Lower lobe of right lung (tissue), 2 donors: ENCODE measurements around the gene ERFL. TPM values are rescaled to one million over a fixed set of nuclear protein-coding genes. Genes with fewer than 3 reads are reported as not detected.

Experiments used
- ATAC-seq, 2 donors: fragments of 200-7000 bp; cut with Tn5 transposase; one replicate each; pipeline ENCODE4 v1.9.1; 2020 to 2022; ENCODE audit warnings: mild to moderate bottlenecking in 2 of 2, moderate library complexity in 2 of 2
- DNase-seq: peaks from one replicate; pipeline ENCODE4 v3.0.0-alpha.2; 2020
- H3K27ac ChIP-seq: fragments of 200-600 bp; one replicate; pipeline ENCODE4 v1.8.0; 2022
- H3K27me3 ChIP-seq: fragments of 200-600 bp; one replicate; pipeline ENCODE4 v1.8.0; 2022; ENCODE audit warnings: low read depth
- H3K36me3 ChIP-seq: fragments of 200-600 bp; one replicate; pipeline ENCODE4 v1.8.0; 2022; ENCODE audit warnings: mild to moderate bottlenecking
- H3K4me1 ChIP-seq: fragments of 200-600 bp; one replicate; pipeline ENCODE4 v1.8.0; 2022
- H3K4me3 ChIP-seq: fragments of 200-600 bp; one replicate; pipeline ENCODE4 v1.8.0; 2022; ENCODE audit warnings: mild to moderate bottlenecking
- H3K9me3 ChIP-seq: fragments of 200-600 bp; one replicate; pipeline ENCODE4 v1.8.0; 2022
- CTCF ChIP-seq: fragments of 200-600 bp; IDR thresholded peaks from one replicate; pipeline ENCODE4 v1.8.0; 2022; ENCODE audit warnings: antibody characterized with exemption, mild to moderate bottlenecking
- intact Hi-C: fragments of 100-400 bp; cut with DNase I; formaldehyde crosslinking; loops from one replicate; pipeline ENCODE4 v1.11.0; 2022
- total RNA-seq: library from RNA; stranded (reverse); fragmentation: NEBNext Ultra II Directional; extraction: Animal tissue kit (Norgen Biotek cat#: 25700); gene quantifications from one replicate; pipeline ENCODE4 v1.2.1, GENCODE V29; 2021
- donor health status: DM: no; HTN: yes; CAD: no; lungs with severe emphysema.

The ERFL gene
- total RNA-seq, 1 donor from 2014 or later: 0.41 TPM

- Histone ChIP-seq H3K4me1 (no peaks in the 10 kb centered on the region), H3K27me3 (peaks cover 17% of the 10 kb centered on the region), H3K36me3 (no peaks in the 10 kb centered on the region), H3K27ac (no peak overlapping the region), H3K4me3 (no peak overlapping the region), H3K9me3 (no peaks in the 10 kb centered on the region)
- intact Hi-C loops: no loop called here
- ATAC-seq: no peak
- TF ChIP-seq CTCF: no peak
- no peak for DNase-seq
Measured at GRCh38 chr19:41968751-41969595, 40.7 kb upstream of the ERFL start.

DNA sequence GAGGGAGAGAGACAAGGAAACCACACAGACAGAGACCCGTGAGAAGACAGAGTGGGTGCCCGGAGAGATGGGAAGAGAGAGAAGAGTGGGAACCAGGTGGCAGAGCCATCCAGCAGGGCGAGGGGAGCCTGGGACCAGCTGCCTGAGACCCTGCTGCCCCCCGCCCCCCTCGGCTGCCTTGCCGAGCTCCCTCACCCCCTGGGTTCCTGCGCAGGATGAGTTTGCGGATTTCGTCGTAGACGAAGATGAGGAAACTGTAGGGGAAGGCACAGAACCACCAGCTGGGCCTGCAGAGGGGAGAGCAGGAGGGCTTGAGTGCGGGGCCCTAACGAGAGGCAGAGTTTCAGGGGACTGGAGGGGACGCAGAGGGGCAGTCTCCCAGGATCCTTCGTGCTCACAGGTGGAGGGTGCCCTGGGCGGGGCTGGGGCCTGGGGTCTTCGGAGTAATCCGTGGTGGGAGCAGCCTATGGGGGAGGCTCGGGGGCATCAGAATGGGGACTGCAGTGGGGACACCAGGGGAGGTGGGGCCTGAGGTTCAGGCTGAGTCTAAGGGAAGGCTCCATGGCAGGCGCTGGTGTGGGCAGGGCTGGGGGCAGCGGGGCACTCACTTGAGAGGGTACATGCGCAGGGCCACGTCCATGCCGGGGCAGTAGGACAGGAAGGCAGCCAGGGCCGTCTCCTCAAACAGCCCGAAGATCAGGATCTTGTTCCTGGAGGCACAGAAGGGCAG, 39.0 kb upstream of the ERFL start:
- no peak overlapping the region for H3K27ac ChIP-seq
- H3K4me3 ChIP-seq: no peak overlapping the region
- ATAC-seq (peak; percentile 13 to 39), DNase-seq (no peak)
- H3K27me3 ChIP-seq: peaks cover 17% of the 10 kb centered on the region
- no peaks in the 10 kb centered on the region for H3K36me3 ChIP-seq
- H3K4me1 ChIP-seq: no peaks in the 10 kb centered on the region
- no peaks in the 10 kb centered on the region for H3K9me3 ChIP-seq
- intact Hi-C loops: no loop called here
- TF ChIP-seq CTCF: no peak

GRCh38 chr19:41965106-41965505, 36.9 kb upstream of the ERFL start:
- no peak overlapping the region for H3K4me3 ChIP-seq
- no peak overlapping the region for H3K27ac ChIP-seq
- ATAC-seq: no peak
- no peaks in the 10 kb centered on the region for H3K9me3 ChIP-seq
- peaks cover 17% of the 10 kb centered on the region for H3K27me3 ChIP-seq
- no peaks in the 10 kb centered on the region for H3K36me3 ChIP-seq
- intact Hi-C loops: no loop called here
- DNase-seq: no peak
- no peak for TF ChIP-seq CTCF
- H3K4me1 ChIP-seq: no peaks in the 10 kb centered on the region

DNA sequence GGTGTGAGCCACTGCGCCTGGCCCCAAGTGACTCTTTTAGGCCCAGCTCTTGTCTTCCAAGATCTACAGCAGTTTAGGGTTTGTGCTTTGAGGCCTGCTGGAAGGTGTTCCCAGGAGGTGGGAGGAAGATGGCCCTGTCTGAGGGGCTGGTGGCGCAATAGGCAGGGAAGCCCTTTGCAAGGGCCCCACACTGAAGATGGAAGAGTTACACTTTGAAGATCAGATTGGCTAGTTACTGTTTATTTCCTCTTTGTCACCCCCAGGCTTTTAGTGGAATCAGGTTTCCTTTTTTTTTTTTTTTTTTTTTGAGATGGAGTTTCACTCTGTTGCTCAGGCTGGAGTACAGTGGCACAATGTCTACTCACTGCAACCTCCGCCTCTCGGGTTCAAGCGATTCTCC, 32.7 kb upstream of the ERFL start:
- H3K4me1 ChIP-seq: peaks cover 20% of the 10 kb centered on the region
- peaks cover 10% of the 10 kb centered on the region for H3K36me3 ChIP-seq
- DNase-seq (no peak), ATAC-seq (no peak)
- no peak overlapping the region for H3K27ac ChIP-seq
- no peak for TF ChIP-seq CTCF
- no peaks in the 10 kb centered on the region for H3K9me3 ChIP-seq
- H3K4me3 ChIP-seq: no peak overlapping the region
- intact Hi-C loops: no loop called here
- peaks cover 4% of the 10 kb centered on the region for H3K27me3 ChIP-seq

- peak within 1 kb of the TSS; percentile 91 for H3K27ac ChIP-seq
- intact Hi-C loops: no loop called here
Measured at GRCh38 chr19:41959056-41960053, 31.1 kb upstream of the ERFL start, which contains the start of gene RABAC1. TSS of gene RABAC1 (minus strand) at chr19:41959321. CDS start at chr19:41959292, 29 bp downstream.

More at GRCh38 chr19:41959056-41960053, 31.1 kb upstream of the ERFL start, which contains the start of gene RABAC1:
- peak; percentile 23 for TF ChIP-seq CTCF
- Histone ChIP-seq H3K4me3 (peak within 1 kb of the TSS; percentile 78), H3K9me3 (no peaks in the 10 kb centered on the region), H3K36me3 (peaks cover 15% of the 10 kb centered on the region), H3K4me1 (peaks cover 20% of the 10 kb centered on the region), H3K27me3 (no peaks in the 10 kb centered on the region)
- ATAC-seq (peak; percentile 93 to 95), DNase-seq (peak; percentile 92)
